GM12874 (cell line): ENCODE data around the gene SYNPR.

ENCODE experiments used
- TF ChIP-seq, protein P1 (sequence below): IDR thresholded peaks from 2 replicates; pipeline ENCODE4 v1.5.1; 2011; ENCODE audit warnings: low read depth, mild to moderate bottlenecking, control low read depth, low read length, moderate library complexity; ENCODE audit not compliant: insufficient read depth

SYNPR gene

GRCh38 chr3:63588895-63589294, 310.8 kb downstream of the SYNPR start:
- TF ChIP-seq, protein P1, sequence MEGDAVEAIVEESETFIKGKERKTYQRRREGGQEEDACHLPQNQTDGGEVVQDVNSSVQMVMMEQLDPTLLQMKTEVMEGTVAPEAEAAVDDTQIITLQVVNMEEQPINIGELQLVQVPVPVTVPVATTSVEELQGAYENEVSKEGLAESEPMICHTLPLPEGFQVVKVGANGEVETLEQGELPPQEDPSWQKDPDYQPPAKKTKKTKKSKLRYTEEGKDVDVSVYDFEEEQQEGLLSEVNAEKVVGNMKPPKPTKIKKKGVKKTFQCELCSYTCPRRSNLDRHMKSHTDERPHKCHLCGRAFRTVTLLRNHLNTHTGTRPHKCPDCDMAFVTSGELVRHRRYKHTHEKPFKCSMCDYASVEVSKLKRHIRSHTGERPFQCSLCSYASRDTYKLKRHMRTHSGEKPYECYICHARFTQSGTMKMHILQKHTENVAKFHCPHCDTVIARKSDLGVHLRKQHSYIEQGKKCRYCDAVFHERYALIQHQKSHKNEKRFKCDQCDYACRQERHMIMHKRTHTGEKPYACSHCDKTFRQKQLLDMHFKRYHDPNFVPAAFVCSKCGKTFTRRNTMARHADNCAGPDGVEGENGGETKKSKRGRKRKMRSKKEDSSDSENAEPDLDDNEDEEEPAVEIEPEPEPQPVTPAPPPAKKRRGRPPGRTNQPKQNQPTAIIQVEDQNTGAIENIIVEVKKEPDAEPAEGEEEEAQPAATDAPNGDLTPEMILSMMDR = no peak

GRCh38 chr3:63593779-63594178, 315.7 kb downstream of the SYNPR start:
- TF ChIP-seq, protein P1 = no peak

DNA sequence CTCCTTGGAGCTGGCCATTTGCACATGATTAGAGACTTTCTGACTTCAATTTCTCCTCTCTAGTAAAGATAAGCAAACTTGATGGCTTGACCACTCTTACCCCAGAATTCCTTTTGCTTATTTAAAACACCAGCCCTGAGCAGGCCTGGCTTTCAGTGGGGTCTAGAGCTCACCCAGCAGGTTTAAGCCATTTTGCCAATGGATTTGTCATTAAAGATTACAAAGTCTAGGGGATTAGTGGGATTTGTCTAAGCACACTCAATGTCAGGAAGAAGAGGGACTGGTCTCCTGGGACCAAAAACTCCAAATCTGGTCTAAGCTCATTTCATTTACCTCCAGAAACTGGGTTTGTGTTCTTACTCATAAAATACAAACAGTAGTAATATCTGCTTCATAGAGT, 317.1 kb downstream of the SYNPR start:
- TF ChIP-seq, protein P1 = no peak

GRCh38 chr3:63597019-63597418, 318.9 kb downstream of the SYNPR start:
- TF ChIP-seq, protein P1 = no peak

- TF ChIP-seq, protein P1 = no peak
Observed at GRCh38 chr3:63607716-63608115, 329.6 kb downstream of the SYNPR start.

DNA sequence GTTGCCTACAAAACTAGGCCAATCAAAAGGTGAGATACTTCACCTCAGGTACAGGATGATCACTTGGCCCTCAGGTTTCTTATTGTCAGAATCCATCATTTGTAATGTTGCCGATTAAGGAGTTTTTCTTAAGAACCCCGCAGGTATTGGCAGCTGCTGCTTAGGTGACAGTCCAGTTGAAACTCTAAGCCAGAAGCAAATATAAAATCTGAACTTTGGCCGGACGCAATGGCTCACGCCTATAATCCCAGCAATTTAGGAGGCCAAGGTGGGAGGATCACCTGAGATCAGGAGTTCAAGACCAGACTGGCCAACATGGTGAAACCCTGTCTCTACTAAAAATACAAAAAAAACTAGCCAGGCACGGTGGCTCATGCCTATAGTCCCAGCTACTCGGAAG, 331.3 kb downstream of the SYNPR start:
- TF ChIP-seq, protein P1 = no peak

- TF ChIP-seq, protein P1 = no peak
Observed at GRCh38 chr3:63609834-63610233, 331.7 kb downstream of the SYNPR start.

DNA sequence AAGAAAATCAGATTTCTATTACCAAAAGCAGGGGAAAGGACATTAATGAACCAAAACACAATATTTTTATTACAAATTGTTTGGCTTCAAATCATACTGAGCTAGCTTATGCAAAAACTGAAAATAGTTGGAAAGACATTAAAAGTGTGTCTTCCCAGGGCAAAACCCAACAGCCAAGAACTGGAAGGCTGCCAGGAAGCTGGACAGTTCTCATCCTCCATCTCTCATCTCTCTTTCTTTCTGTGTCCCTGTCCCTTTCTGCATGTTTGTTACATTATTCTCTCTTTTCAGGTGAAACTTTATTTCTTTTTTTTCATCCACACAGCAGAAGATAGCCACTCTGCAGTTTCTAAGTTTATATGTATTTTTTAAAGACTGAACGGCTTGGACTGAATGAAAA, 333.3 kb downstream of the SYNPR start:
- TF ChIP-seq, protein P1 = no peak
